Activated CD4-positive, alpha-beta memory T cell treated with anti-CD3 and anti-CD28 coated beads for 36 hours (primary cell): ENCODE results near the gene XXYLT1. TPM values are rescaled to one million over a fixed set of nuclear protein-coding genes. Genes with fewer than 3 reads are reported as not detected.
A peak's percentile ranks its signal among the peaks of the same experiment; 100 is the strongest.
"Not testable (repeated sequence)": the region's sequence is repeated elsewhere in the genome, so short reads cannot be mapped to it uniquely, and the experiment has no call there.

ENCODE experiments used
- CTCF ChIA-PET: fragments of 350-600 bp; sonication (Branson Sonifier 250); formaldehyde crosslinking; loops from one replicate; lab custom pipeline; 2021; ENCODE audit warnings: antibody characterized with exemption, inconsistent platforms; lab: Charles Lee
- POLR2A ChIA-PET: fragments of 350-600 bp; sonication (Branson Sonifier 250); formaldehyde crosslinking; loops from one replicate; lab custom pipeline; 2021; ENCODE audit warnings: antibody characterized with exemption; lab: Charles Lee
- DNase-seq: peaks from one replicate; pipeline ENCODE4 v3.0.0-alpha.2; 2020
- H3K27ac Mint-ChIP-seq: one replicate; pipeline ENCODE4 v1.8.0; 2021; ENCODE audit warnings: mixed read lengths
- H3K27me3 Mint-ChIP-seq: one replicate; pipeline ENCODE4 v1.8.0; 2021; ENCODE audit warnings: mixed read lengths
- H3K36me3 Mint-ChIP-seq: one replicate; pipeline ENCODE4 v1.8.0; 2021; ENCODE audit warnings: mixed read lengths
- H3K4me1 Mint-ChIP-seq: one replicate; pipeline ENCODE4 v1.8.0; 2021; ENCODE audit warnings: low read depth, mixed read lengths
- H3K4me3 Mint-ChIP-seq: one replicate; pipeline ENCODE4 v1.8.0; 2021; ENCODE audit warnings: mild to moderate bottlenecking, mixed read lengths
- H3K9me3 Mint-ChIP-seq: one replicate; pipeline ENCODE4 v1.8.0; 2021; ENCODE audit warnings: mixed read lengths
- intact Hi-C: fragments of 100-400 bp; cut with micrococcal nuclease; formaldehyde crosslinking; loops from one replicate; pipeline ENCODE4 v1.15.1; 2023
- total RNA-seq, 2 experiments: library from RNA; stranded (reverse); gene quantifications; one replicate each; pipeline ENCODE4 v1.2.3, GENCODE V29; 2021

The XXYLT1 gene
- total RNA-seq, 2 experiments from 2014 or later, result 3.3 to 4.4 TPM

DNA sequence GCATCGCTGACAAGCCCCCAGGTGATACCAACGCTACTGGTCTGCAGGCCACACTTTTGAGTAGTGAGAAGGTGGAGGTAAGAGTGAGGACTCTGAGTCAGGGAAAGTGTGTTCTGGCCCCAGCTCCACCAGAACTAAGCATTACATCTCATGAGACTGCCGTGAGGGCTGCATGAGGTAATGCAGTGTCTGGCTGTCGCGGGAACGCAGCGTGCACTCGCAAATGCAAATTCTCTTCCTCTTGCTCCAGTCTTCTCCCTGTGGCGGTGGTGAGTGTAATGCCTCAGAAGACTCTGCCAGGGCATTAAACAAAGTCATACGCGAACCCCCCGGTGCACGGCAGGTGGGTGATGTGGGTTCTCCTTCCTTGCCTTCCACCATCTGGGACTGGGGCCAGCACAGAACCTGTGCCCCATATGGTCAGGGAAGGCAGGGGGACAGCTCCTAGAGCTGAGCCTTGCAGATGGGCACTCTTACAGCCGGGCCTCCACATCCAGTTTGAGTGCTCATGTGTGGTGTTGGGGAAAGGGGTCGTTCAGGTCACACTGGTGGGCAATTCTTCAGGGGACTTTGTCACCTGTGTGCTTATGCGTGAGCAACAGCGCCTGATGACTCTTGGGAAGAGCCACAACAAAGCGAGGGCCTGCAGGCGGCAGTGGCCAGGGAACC, 175.8 kb downstream of the XXYLT1 start:
- H3K4me3 Mint-ChIP-seq, result no peak overlapping the region
- H3K27me3 Mint-ChIP-seq, result no peaks in the 10 kb centered on the region
- CTCF ChIA-PET, result interaction anchor here (0.8 kb wide), 1 partner anchor 413 kb away, joined by 3 read pairs; no protein-coding TSS in a partner anchor

DNA sequence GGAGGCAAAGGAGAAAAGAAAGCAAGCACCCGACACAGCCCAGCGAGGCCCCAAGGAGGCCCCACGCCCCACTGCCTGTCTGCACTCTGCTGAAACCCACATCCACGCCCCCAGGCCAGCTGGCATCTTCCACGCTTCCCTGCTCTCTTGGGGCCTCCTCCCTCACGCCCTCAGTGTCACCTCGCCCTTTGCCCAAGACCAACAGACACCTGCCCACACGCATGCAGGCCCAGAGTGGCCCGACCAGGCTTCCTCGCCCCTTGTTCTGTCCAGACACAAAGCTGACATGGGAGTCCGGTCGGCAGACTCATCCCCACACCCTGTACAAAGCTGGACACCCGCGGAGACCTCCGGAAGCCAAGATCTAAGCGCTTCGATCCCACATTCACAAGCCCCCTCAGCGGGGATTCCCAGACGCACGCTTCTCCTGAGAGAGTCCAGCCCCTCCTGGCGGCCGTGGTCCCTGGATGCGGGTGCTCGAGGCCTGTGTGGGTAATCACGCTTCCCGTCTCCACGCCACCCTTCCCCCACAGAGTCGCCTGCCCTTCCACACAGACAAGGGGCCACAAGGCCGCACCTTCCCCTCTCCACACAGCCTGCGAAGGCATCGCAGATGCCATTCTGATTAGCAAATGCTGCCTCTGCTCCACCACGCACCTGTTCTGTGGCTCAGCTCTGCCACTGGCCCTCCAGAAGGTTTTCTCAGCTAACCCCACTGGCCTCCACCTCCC, 176.6 kb downstream of the XXYLT1 start:
- Mint-ChIP-seq H3K4me3 (no peak overlapping the region), H3K27me3 (no peaks in the 10 kb centered on the region), H3K9me3 (no peaks in the 10 kb centered on the region), H3K4me1 (no peaks in the 10 kb centered on the region), H3K27ac (no peak overlapping the region), H3K36me3 (no peaks in the 10 kb centered on the region)
- ChIA-PET POLR2A (no interaction called here), CTCF (interaction anchor here (0.8 kb wide), 1 partner anchor 412 kb away, joined by 3 read pairs; no protein-coding TSS in a partner anchor)
- no peak for DNase-seq
- intact Hi-C loops, result no loop called here

More for the DNA sequence above, 175.8 kb downstream of the XXYLT1 start:
- H3K36me3 Mint-ChIP-seq, result no peaks in the 10 kb centered on the region
- intact Hi-C loops, result no loop called here
- DNase-seq, result no peak
- H3K9me3 Mint-ChIP-seq, result no peaks in the 10 kb centered on the region
- POLR2A ChIA-PET, result no interaction called here
- no peak overlapping the region for H3K27ac Mint-ChIP-seq
- no peaks in the 10 kb centered on the region for H3K4me1 Mint-ChIP-seq

DNA sequence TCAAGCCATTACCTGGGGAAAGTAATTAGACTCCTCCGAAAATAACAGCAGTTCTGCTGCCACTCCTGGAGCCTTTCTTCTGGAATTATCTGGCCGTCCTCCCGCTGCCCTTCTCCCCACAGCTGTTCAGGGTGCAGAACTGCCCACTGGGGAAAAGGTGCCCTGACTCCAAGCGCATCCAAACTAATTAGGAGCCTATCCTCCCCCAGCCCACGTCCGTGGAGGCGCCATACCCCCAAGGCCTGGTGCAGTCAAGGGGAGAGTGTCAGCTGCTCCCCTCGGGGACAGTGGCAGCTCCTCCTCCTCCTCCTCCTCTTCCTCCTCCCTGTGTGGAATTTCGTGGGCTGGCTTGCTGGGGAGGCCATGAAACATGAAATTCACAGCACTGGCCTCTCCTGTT, 177.2 kb downstream of the XXYLT1 start:
- intact Hi-C loops, result no loop called here
- Mint-ChIP-seq H3K36me3 (no peaks in the 10 kb centered on the region), H3K27me3 (no peaks in the 10 kb centered on the region), H3K27ac (no peak overlapping the region), H3K4me1 (no peaks in the 10 kb centered on the region), H3K9me3 (no peaks in the 10 kb centered on the region), H3K4me3 (no peak overlapping the region)
- no peak for DNase-seq
- POLR2A ChIA-PET, result no interaction called here
- CTCF ChIA-PET, result no interaction called here

DNA sequence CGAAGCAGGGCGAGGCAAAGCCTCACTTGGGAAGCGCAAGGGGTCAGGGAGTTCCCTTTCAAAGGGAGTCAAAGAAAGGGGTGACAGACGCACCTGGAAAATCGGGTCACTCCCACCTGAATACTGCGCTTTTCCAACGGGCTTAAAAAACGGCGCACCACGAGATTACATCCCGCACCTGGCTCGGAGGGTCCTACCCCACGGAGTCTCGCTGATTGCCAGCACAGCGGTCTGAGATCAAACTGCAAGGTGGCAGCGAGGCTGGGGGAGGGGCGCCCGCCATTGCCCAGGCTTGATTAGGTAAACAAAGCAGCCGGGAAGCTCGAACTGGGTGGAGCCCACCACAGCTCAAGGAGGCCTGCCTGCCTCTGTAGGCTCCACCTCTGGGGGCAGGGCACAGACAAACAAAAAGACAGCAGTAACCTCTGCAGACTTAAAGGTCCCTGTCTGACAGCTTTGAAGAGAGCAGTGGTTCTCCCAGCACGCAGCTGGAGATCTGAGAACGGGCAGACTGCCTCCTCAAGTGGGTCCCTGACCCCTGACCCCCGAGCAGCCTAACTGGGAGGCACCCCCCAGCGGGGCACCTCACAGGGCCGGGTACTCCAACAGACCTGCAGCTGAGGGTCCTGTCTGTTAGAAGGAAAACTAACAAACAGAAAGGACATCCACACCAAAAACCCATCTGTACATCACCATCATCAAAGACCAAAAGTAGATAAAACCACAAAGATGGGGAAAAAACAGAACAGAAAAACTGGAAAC, 182.9 kb downstream of the XXYLT1 start:
- H3K27me3 Mint-ChIP-seq, H3K4me1 Mint-ChIP-seq, intact Hi-C loops, H3K9me3 Mint-ChIP-seq, DNase-seq, H3K27ac Mint-ChIP-seq, H3K36me3 Mint-ChIP-seq, POLR2A ChIA-PET, CTCF ChIA-PET: not testable (repeated sequence)
- H3K4me3 Mint-ChIP-seq, result peak overlapping the region; percentile 42

DNA sequence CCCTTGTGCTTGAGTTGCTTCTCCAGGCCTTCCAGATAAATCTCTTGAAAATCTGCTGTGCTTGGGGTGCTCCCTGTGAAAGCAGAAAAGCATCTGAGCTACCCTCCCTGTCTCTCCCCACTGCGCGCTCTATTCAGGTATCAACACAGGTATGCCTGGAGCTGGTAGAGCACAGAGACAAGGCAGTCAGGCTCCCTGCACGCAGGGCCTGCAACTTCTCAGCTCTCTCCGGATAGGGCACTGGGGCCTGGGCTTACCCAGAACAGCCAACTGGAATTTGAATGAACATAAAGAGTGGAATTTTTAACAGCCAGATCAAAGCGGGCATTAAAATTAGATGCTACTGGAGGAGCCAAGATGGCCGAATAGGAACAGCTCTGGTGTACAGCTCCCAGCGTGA, 183.6 kb downstream of the XXYLT1 start:
- CTCF ChIA-PET, result interaction anchor here (0.6 kb wide), 1 partner anchor 20 kb away, joined by 3 read pairs; no protein-coding TSS in a partner anchor
- Mint-ChIP-seq H3K4me3 (peak overlapping the region; percentile 42), H3K27ac (no peak overlapping the region), H3K4me1 (peaks cover 6% of the 10 kb centered on the region), H3K36me3 (no peaks in the 10 kb centered on the region), H3K27me3 (no peaks in the 10 kb centered on the region), H3K9me3 (no peaks in the 10 kb centered on the region)
- intact Hi-C loops, result no loop called here
- POLR2A ChIA-PET, result no interaction called here
- no peak for DNase-seq

DNA sequence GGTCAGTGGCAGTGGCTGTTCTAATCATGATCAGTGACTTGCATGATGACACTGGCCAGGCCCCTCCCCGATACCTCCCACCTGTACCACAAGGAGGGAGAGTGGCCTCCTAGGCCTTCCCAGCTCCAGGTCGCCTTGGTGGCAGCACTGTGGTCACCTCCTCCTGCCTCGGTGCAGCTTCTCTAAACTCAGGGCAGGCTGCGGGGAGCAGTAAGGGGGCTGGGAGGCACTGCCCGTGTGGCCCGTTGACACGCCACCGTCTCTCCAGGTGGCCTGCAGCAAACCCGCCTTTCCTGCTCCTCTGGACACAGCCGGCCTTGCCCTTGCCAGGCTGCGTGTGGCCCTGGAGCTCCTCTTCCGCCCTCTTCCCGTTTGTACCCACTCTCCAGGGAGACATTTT, 184.1 kb downstream of the XXYLT1 start:
- CTCF ChIA-PET, result interaction anchor here (0.6 to 1.8 kb wide), 2 partner anchors 20 kb away, joined by 3 to 5 read pairs; no protein-coding TSS in a partner anchor
- intact Hi-C loops, result no loop called here
- H3K4me3 Mint-ChIP-seq, result no peak overlapping the region

DNA sequence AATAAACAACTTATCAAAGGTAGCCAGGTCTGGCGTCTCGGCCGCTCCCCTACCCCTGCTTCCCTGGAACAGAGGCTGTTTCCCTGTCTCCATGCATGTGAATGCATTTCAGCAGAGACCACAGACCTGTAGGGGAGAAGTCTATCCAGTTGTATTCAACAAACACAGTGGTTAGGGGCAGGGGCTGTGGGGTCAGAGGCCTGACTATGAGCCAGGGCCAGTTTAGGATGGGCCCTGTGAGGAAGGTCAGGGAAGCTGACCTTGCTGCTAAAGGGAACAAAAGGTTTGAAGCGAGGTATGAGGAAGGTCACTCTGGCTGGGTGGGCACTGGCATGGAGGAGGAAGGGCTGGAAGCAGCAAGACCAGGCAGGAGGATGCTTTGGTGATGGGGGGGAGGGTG, 184.6 kb downstream of the XXYLT1 start:
- no peak overlapping the region for H3K27ac Mint-ChIP-seq
- POLR2A ChIA-PET, result no interaction called here
- intact Hi-C loops, result no loop called here
- no peaks in the 10 kb centered on the region for H3K36me3 Mint-ChIP-seq
- no peak overlapping the region for H3K4me3 Mint-ChIP-seq
- no peaks in the 10 kb centered on the region for H3K27me3 Mint-ChIP-seq
- no peak for DNase-seq
- peaks cover 6% of the 10 kb centered on the region for H3K4me1 Mint-ChIP-seq
- H3K9me3 Mint-ChIP-seq, result no peaks in the 10 kb centered on the region
- CTCF ChIA-PET, result interaction anchor here (1.8 kb wide), 1 partner anchor 20 kb away, joined by 5 read pairs; no protein-coding TSS in a partner anchor

More for the DNA sequence above, 184.1 kb downstream of the XXYLT1 start:
- DNase-seq, result no peak
- Mint-ChIP-seq H3K9me3 (no peaks in the 10 kb centered on the region), H3K27ac (no peak overlapping the region), H3K36me3 (no peaks in the 10 kb centered on the region), H3K4me1 (peaks cover 6% of the 10 kb centered on the region), H3K27me3 (no peaks in the 10 kb centered on the region)
- POLR2A ChIA-PET, result no interaction called here

DNA sequence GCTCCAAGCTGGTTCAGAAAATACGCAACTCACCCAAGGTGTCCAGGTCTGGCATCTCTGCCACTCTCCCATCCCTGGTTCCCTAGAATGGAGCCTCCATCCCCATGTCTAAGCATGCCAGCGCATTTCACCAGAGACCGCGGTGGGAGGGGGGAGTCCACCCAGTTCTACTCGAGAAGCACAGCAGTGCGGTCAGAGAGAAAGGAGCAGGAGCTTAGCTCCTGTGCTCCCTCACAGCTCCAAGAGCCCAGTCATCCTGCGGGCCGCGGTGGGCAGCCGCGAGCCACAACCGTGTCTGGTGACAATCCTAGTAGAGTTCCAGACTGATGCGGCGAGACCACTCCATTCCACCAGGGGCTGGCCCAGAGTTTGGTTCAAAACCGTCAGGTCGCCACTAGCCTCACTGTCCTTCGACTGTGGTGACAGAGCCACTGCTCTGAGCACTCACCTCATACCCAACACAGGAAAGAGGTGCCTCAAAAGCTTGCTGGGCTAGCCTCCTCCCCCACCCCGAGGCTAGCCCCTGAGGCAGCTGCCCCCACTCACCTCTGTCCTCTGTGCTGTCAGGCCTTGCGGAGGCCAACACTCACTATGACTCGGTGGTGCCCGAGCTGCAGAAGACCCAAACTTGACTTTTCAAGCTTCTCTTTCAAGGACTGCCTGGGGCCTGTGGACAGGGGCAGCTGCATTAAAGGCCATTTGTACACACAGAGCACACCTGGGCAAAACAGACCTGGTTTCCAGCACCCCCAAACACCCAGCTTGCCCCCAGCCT, 185.4 kb downstream of the XXYLT1 start:
- Mint-ChIP-seq H3K27me3 (no peaks in the 10 kb centered on the region), H3K27ac (no peak overlapping the region), H3K36me3 (no peaks in the 10 kb centered on the region), H3K9me3 (no peaks in the 10 kb centered on the region), H3K4me3 (no peak overlapping the region), H3K4me1 (peaks cover 6% of the 10 kb centered on the region)
- intact Hi-C loops, result no loop called here
- CTCF ChIA-PET, result interaction anchor here (1.8 kb wide), 1 partner anchor 21 kb away, joined by 5 read pairs; no protein-coding TSS in a partner anchor
- DNase-seq, result no peak
- POLR2A ChIA-PET, result no interaction called here

DNA sequence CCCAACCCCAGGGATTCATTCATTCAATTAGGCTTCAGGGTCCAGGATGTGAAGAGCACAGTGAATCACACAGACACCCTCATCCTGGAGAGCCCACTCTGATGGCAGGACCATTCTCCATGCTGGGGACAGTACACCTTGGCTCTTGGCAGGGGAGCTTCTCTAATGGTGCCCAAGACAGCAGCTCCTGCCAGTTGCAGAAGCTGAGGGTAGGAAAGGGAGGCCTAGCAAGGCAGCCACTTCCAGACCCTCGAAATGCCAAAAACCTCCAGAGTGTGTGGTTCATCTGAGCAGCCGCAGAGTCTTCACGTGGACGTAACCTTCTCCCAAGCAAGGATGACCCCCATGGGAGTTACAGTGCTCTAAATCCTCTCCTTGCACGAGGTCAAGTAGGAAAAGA, 186.2 kb downstream of the XXYLT1 start:
- H3K9me3 Mint-ChIP-seq, result no peaks in the 10 kb centered on the region
- no peak overlapping the region for H3K4me3 Mint-ChIP-seq
- ChIA-PET POLR2A (no interaction called here), CTCF (interaction anchor here (1.8 kb wide), 1 partner anchor 22 kb away, joined by 5 read pairs; no protein-coding TSS in a partner anchor)
- peaks cover 6% of the 10 kb centered on the region for H3K4me1 Mint-ChIP-seq
- no peaks in the 10 kb centered on the region for H3K27me3 Mint-ChIP-seq
- intact Hi-C loops, result no loop called here
- no peak overlapping the region for H3K27ac Mint-ChIP-seq
- no peak for DNase-seq
- no peaks in the 10 kb centered on the region for H3K36me3 Mint-ChIP-seq

DNA sequence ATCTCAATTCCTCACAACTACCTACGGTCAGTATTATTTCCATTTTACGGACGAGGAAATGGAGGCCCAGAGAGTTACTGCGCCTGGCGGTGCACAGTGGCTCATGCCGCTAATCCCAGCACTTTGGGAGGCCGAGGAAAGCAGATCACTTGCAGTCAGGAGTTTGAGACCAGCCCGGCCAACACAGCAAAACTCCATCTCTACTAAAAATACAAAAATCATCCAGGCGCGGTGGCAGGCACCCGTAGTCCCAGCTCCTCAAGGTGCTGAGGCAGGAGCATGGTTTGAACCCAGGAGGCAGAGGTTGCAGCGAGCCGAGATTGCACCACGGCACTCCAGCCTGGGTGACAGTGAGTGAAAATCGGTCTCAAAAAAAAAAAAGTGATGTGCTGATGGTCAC, 187.3 kb downstream of the XXYLT1 start:
- Mint-ChIP-seq H3K4me1 (peaks cover 6% of the 10 kb centered on the region), H3K27me3 (no peaks in the 10 kb centered on the region), H3K36me3 (no peaks in the 10 kb centered on the region), H3K27ac (no peak overlapping the region), H3K4me3 (no peak overlapping the region), H3K9me3 (no peaks in the 10 kb centered on the region)
- ChIA-PET POLR2A (no interaction called here), CTCF (no interaction called here)
- intact Hi-C loops, result no loop called here
- no peak for DNase-seq

DNA sequence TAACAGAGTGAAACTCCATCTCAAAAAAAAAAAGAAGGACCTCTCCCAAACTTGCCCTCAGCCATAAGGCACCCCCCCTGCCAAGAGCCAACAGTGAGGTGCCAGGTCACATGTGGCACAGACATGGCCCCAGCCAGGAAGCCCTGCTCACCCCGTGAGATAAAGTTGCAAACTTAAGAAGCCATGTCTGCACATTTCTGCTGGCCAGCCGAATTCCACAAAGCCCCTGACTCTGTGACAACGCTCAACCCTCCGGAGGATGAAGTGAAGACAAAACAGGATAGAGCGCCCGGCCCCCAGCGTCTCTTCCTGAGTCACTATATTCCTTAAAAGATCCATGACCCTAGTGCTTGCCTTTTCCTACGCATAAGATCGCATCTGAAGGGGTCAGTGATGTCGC, 188.1 kb downstream of the XXYLT1 start:
- intact Hi-C loops, result no loop called here
- CTCF ChIA-PET, result no interaction called here
- Mint-ChIP-seq H3K36me3 (no peaks in the 10 kb centered on the region), H3K27me3 (no peaks in the 10 kb centered on the region), H3K9me3 (no peaks in the 10 kb centered on the region), H3K4me1 (peaks cover 5% of the 10 kb centered on the region), H3K4me3 (no peak overlapping the region), H3K27ac (no peak overlapping the region)
- POLR2A ChIA-PET, result no interaction called here
- no peak for DNase-seq
